ENCODE results near the gene DNAJB7.

- TF ChIP-seq CTCF (IDR thresholded peaks at IDR 0.05) (no peak), EP300 (IDR thresholded peaks at IDR 0.05) (no peak), POLR2A (IDR thresholded peaks at IDR 0.05) (no peak)
These were observed 48.0 kb downstream of the DNAJB7 start for GRCh38 chr22:40813912-40814315.

Data from ovary (tissue), 3 donors.